H1 (cell line): ENCODE results near the gene RALA. TPM values are rescaled to one million over a fixed set of nuclear protein-coding genes. Genes with fewer than 3 reads are reported as not detected.

Experiments used
- CTCF ChIA-PET: fragments of 300-600 bp; sonication (Branson Sonifier 250); formaldehyde crosslinking; loops from one replicate; lab custom pipeline; 2021; ENCODE audit not compliant: partially characterized antibody; lab: Charles Lee
- POLR2A ChIA-PET: fragments of 300-600 bp; sonication (Branson Sonifier 250); formaldehyde crosslinking; loops from one replicate; lab custom pipeline; 2021; ENCODE audit warnings: inconsistent platforms; ENCODE audit not compliant: partially characterized antibody; lab: Charles Lee
- DNase-seq, 2 experiments: peaks; one replicate each; pipeline versions ENCODE4 v3.0.0 to v3.0.0-alpha.2; 2010 to 2022; ENCODE audit warnings: low spot score in 2 of 2, low read depth in 1 of 2, mixed read lengths in 1 of 2
- FAIRE-seq: peaks from 2 replicates; lab custom pipeline; 2011; peaks lifted over from hg19 to GRCh38; lab: Jason Lieb, UNC
- H2AFZ ChIP-seq: 2 replicates; pipeline ENCODE4 v1.8.1; 2012; ENCODE audit warnings: low read length, inconsistent platforms
- H2AK5ac ChIP-seq: 2 replicates; pipeline ENCODE4 v1.6.1; 2013; ENCODE audit warnings: low read depth, low read length
- H2BK120ac ChIP-seq: replicated peaks from 2 replicates; pipeline ENCODE3; 2013; ENCODE audit warnings: low read depth, low read length, inconsistent platforms
- H2BK12ac ChIP-seq: 2 replicates; pipeline ENCODE4 v1.6.1; 2013; ENCODE audit warnings: low read depth, low read length
- H2BK15ac ChIP-seq: 2 replicates; pipeline ENCODE4 v1.6.1; 2013; ENCODE audit warnings: low read length
- H2BK20ac ChIP-seq: 2 replicates; pipeline ENCODE4 v1.6.1; 2013; ENCODE audit warnings: low read length
- H2BK5ac ChIP-seq: 2 replicates; pipeline ENCODE4 v1.6.1; 2013; ENCODE audit warnings: low read depth, low read length
- H3K14ac ChIP-seq: 2 replicates; pipeline ENCODE4 v1.6.1; 2013; ENCODE audit warnings: inconsistent platforms; ENCODE audit not compliant: insufficient read length
- H3K18ac ChIP-seq: 2 replicates; pipeline ENCODE4 v1.6.1; 2013; ENCODE audit warnings: low read length; ENCODE audit errors: extremely low read depth
- H3K23ac ChIP-seq: 2 replicates; pipeline ENCODE4 v1.6.1; 2013; ENCODE audit warnings: inconsistent platforms; ENCODE audit not compliant: insufficient read length
- H3K23me2 ChIP-seq: 2 replicates; pipeline ENCODE4 v1.6.1; 2013; ENCODE audit warnings: low read depth, low read length
- H3K27ac ChIP-seq: 2 replicates; pipeline ENCODE4 v1.6.1; 2011; ENCODE audit warnings: low read depth, low read length, inconsistent platforms
- H3K27me3 ChIP-seq, 4 experiments: replicated peaks in 1 of 4; 1 replicate in 1 of 4; 2 replicates in 3 of 4; pipeline versions ENCODE4 v1.6.1 to v1.8.1; 2011 to 2013; ENCODE audit warnings: low read length in 3 of 4, mild to moderate bottlenecking in 3 of 4, inconsistent platforms in 2 of 4, mixed read lengths in 2 of 4, moderate library complexity in 1 of 4; ENCODE audit not compliant: control insufficient read depth in 3 of 4, insufficient read depth in 3 of 4; ENCODE audit errors: extremely low read depth in 1 of 4
- H3K36me3 ChIP-seq, 4 experiments: 2 replicates each; pipeline versions ENCODE4 v1.6.1 to v1.8.1; 2011 to 2013; ENCODE audit warnings: mild to moderate bottlenecking in 4 of 4, low read length in 3 of 4, moderate library complexity in 2 of 4, control low read depth in 1 of 4, inconsistent platforms in 1 of 4; ENCODE audit not compliant: insufficient read depth in 4 of 4, control insufficient read depth in 2 of 4
- H3K4ac ChIP-seq: replicated peaks from 2 replicates; pipeline ENCODE3; 2013; ENCODE audit warnings: low read length, low read depth, mixed read lengths, inconsistent platforms; ENCODE audit not compliant: insufficient read length
- H3K4me1 ChIP-seq, 4 experiments: replicated peaks in 1 of 4; 1 replicate in 1 of 4; 2 replicates in 3 of 4; pipeline versions ENCODE4 v1.6.1 to v1.8.1; 2011 to 2013; ENCODE audit warnings: low read length in 3 of 4, inconsistent platforms in 2 of 4, mixed read lengths in 1 of 4; ENCODE audit not compliant: insufficient read depth in 4 of 4, control insufficient read depth in 3 of 4
- H3K4me2 ChIP-seq, 2 experiments: 2 replicates each; pipeline versions ENCODE4 v1.6.1 to v1.8.1; 2011 to 2013; ENCODE audit warnings: low read depth in 2 of 2, low read length in 2 of 2, control low read depth in 1 of 2, inconsistent platforms in 1 of 2, mild to moderate bottlenecking in 1 of 2; ENCODE audit not compliant: insufficient read depth in 1 of 2
- H3K4me3 ChIP-seq, 4 experiments: fragments of 200-600, 300-600 bp in 1 of 4; sonication (generic), shearing (Covaris generic), sonication (Bioruptor Twin) in 1 of 4; 2 replicates each; pipeline versions ENCODE4 v1.5.1 to v1.8.1; 2011 to 2016; ENCODE audit warnings: low read length in 4 of 4, low read depth in 3 of 4, control low read depth in 2 of 4, inconsistent platforms in 2 of 4, mild to moderate bottlenecking in 2 of 4, mixed read lengths in 1 of 4, moderate library complexity in 1 of 4; ENCODE audit not compliant: insufficient read depth in 2 of 4; ENCODE audit errors: extremely low read depth in 1 of 4
- H3K56ac ChIP-seq: replicated peaks from 2 replicates; pipeline ENCODE3; 2013; ENCODE audit warnings: low read depth, mild to moderate bottlenecking, mixed read lengths, low read length, inconsistent platforms; ENCODE audit not compliant: insufficient read length
- H3K79me1 ChIP-seq: 2 replicates; pipeline ENCODE4 v1.6.1; 2013; ENCODE audit warnings: low read depth, low read length, control low read depth
- H3K79me2 ChIP-seq, 2 experiments: 2 replicates each; pipeline versions ENCODE4 v1.6.1 to v1.8.1; 2012 to 2013; ENCODE audit warnings: low read length in 2 of 2, mild to moderate bottlenecking in 2 of 2, inconsistent platforms in 1 of 2; ENCODE audit not compliant: insufficient read depth in 2 of 2, control insufficient read depth in 1 of 2
- H3K9ac ChIP-seq, 4 experiments: replicated peaks in 1 of 4; 1 replicate in 1 of 4; 2 replicates in 3 of 4; pipeline versions ENCODE4 v1.6.1 to v1.8.1; 2011 to 2013; ENCODE audit warnings: low read depth in 3 of 4, low read length in 3 of 4, control low read depth in 2 of 4, mild to moderate bottlenecking in 2 of 4, moderate library complexity in 2 of 4, inconsistent platforms in 1 of 4; ENCODE audit errors: extremely low read depth in 1 of 4
- H3K9me3 ChIP-seq, 2 experiments: 2 replicates each; pipeline versions ENCODE4 v1.6.1 to v1.8.1; 2012 to 2013; ENCODE audit warnings: mild to moderate bottlenecking in 2 of 2, moderate library complexity in 2 of 2, control low read depth in 1 of 2, inconsistent platforms in 1 of 2, low read depth in 1 of 2, low read length in 1 of 2, mixed read lengths in 1 of 2; ENCODE audit not compliant: insufficient read depth in 2 of 2
- H4K20me1 ChIP-seq, 2 experiments: replicated peaks in 1 of 2; 2 replicates each; pipeline versions ENCODE3 to v1.8.1; 2011 to 2013; ENCODE audit warnings: inconsistent platforms in 2 of 2, low read length in 2 of 2, mild to moderate bottlenecking in 1 of 2; ENCODE audit not compliant: insufficient read depth in 2 of 2, control insufficient read depth in 1 of 2
- H4K5ac ChIP-seq: 2 replicates; pipeline ENCODE4 v1.6.1; 2013; ENCODE audit warnings: low read length, low read depth, mixed read lengths, inconsistent platforms; ENCODE audit not compliant: insufficient read length
- H4K8ac ChIP-seq: 2 replicates; pipeline ENCODE4 v1.8.0; 2013; ENCODE audit warnings: mild to moderate bottlenecking, moderate library complexity, low read length, inconsistent platforms; ENCODE audit not compliant: insufficient read depth; ENCODE audit errors: extremely low read depth
- H4K91ac ChIP-seq: replicated peaks from 2 replicates; pipeline ENCODE3; 2013; ENCODE audit warnings: low read length, mixed read lengths, inconsistent platforms; ENCODE audit not compliant: insufficient read length
- RFX5 ChIP-seq: IDR thresholded peaks from 2 replicates; pipeline ENCODE4 v1.6.1; 2011; ENCODE audit warnings: low read depth, low read length, improper control_type of control experiment, borderline replicate concordance
- SP1 ChIP-seq: IDR thresholded peaks from 2 replicates; pipeline ENCODE4 v1.6.1; 2011; ENCODE audit warnings: low read depth, low read length
- WGBS, 2 experiments: shearing (Covaris generic) in 1 of 2; methylation state at CpG; one replicate each; pipeline versions ENCODE4 v1.1.6 to v1.1.7; 2013 to 2015; ENCODE audit warnings: low lambda C conversion rate in 2 of 2, mixed read lengths in 2 of 2, inconsistent platforms in 1 of 2, low coverage in 1 of 2, missing lambda C conversion rate in 1 of 2; ENCODE audit not compliant: insufficient replicate concordance in 2 of 2, insufficient coverage in 1 of 2, insufficient read length in 1 of 2; ENCODE audit errors: extremely low coverage in 1 of 2, missing lambda C conversion rate in 1 of 2; 5-methylcytosine and 5-hydroxymethylcytosine counted together
- polyA plus RNA-seq, 7 experiments: library from polyadenylated mRNA; depleted of rRNA in 3 of 7; stranded (reverse) in 5 of 7; unstranded in 2 of 7; fragments of >200 nt in 5 of 7; fragments of 200-250 nt in 2 of 7; gene quantifications; 1 replicate in 5 of 7; 2 replicates in 1 of 7; 4 replicates in 1 of 7; pipeline versions ENCODE4 v1.2.1 to v1.2.3, GENCODE V29; 2011 to 2013; ENCODE audit warnings: missing spikeins in 2 of 7, mixed read lengths in 2 of 7
- total RNA-seq: library from RNA; stranded (reverse); fragmentation: NEBNext Ultra II Directional; extraction: Animal tissue kit (Norgen Biotek cat#: 25700); gene quantifications from 2 replicates; pipeline ENCODE4 v1.2.1, GENCODE V29; 2021

RALA gene
- total and polyA plus RNA-seq, 2 of the 8 experiments (the other 6 are each of a cell fraction or from before 2014, with no cell fraction given): 24.1 to 72.8 TPM

- H2BK5ac ChIP-seq: no peak overlapping the region
- H2AFZ ChIP-seq: no peak overlapping the region
- CTCF ChIA-PET: interaction anchor here (0.6 to 15.8 kb wide), 10 partner anchors 8 to 123 kb away, joined by 3 to 145 read pairs (median 4); no protein-coding TSS in a partner anchor
- TF ChIP-seq RFX5 (peak; percentile 61; the same call in 1 of the 2 replicates), SP1 (no peak)
- peaks cover 5% of the 10 kb centered on the region; the same call in 1 of the 2 replicates for H3K79me1 ChIP-seq
- no peak overlapping the region for H3K4ac ChIP-seq
- H3K23me2 ChIP-seq: peaks cover 7% of the 10 kb centered on the region
- no peak overlapping the region for H2AK5ac ChIP-seq
- H3K4me2 ChIP-seq: peak overlapping the region; percentile 87 to 89
- H3K4me3 ChIP-seq: peak overlapping the region; percentile 8 to 93 (median 78); a peak in 5 of 8 replicates
- POLR2A ChIA-PET: interaction anchor here (0.6 to 4.6 kb wide), 17 partner anchors 8 to 124 kb away, joined by 3 to 47 read pairs (median 4); no protein-coding TSS in a partner anchor
- H3K27me3 ChIP-seq: no peaks in the 10 kb centered on the region
- H4K5ac ChIP-seq: no peak overlapping the region
- no peak overlapping the region for H2BK20ac ChIP-seq
- H4K91ac ChIP-seq: no peak overlapping the region
- no peak for DNase-seq
- 89% methylated on average over 1 of the region's 1 CpG; no CpG with 5 or more reads in 1 of the 2 experiments for WGBS, 2 experiments
- H3K18ac ChIP-seq: no peak overlapping the region
- no peak overlapping the region for H2BK12ac ChIP-seq
- H3K4me1 ChIP-seq: peaks cover 2 to 5% (median 3%) of the 10 kb centered on the region in 4 experiments; a peak in 5 of 7 replicates
- H3K79me2 ChIP-seq: peaks cover 23 to 37% of the 10 kb centered on the region in 2 experiments
- H2BK120ac ChIP-seq: no peak overlapping the region
- H3K23ac ChIP-seq: no peak overlapping the region
- H4K20me1 ChIP-seq: peaks cover 0 to 6% of the 10 kb centered on the region in 2 experiments
- FAIRE-seq: no peak
- no peak overlapping the region for H4K8ac ChIP-seq
- no peak overlapping the region for H3K9ac ChIP-seq
- no peak overlapping the region for H3K14ac ChIP-seq
- H3K56ac ChIP-seq: no peak overlapping the region
- H2BK15ac ChIP-seq: no peak overlapping the region
- no peak overlapping the region for H3K27ac ChIP-seq
- peaks cover 0 to 4% (median 0%) of the 10 kb centered on the region in 4 experiments; a peak in 1 of 8 replicates for H3K36me3 ChIP-seq
- H3K9me3 ChIP-seq: no peaks in the 10 kb centered on the region
Measured at GRCh38 chr7:39621784-39622411, 1.5 kb upstream of the RALA start.
